NCI-H748 (cell line): ENCODE data around the gene PEX14.

Source experiments
- DNase-seq: peaks from one replicate; lab custom pipeline; 2025; ENCODE audit not compliant: unreplicated experiment; lab: John Stamatoyannopoulos, UW

Gene PEX14

GRCh38 chr1:10678402-10678801 is 203.7 kb downstream of the PEX14 start:
- DNase-seq = no peak

GRCh38 chr1:10678852-10679251 is 204.1 kb downstream of the PEX14 start:
- no peak for DNase-seq

- DNase-seq = no peak
Measured at GRCh38 chr1:10679496-10680220, 204.9 kb downstream of the PEX14 start.
